Activated naive CD4-positive, alpha-beta T cell treated with anti-CD3 and anti-CD28 coated beads for 36 hours (primary cell): Measurements from ENCODE around the gene MYH9. TPM values are rescaled to one million over a fixed set of nuclear protein-coding genes. Genes with fewer than 3 reads are reported as not detected.

Experiments
- CTCF ChIA-PET: fragments of 350-600 bp; sonication (Branson Sonifier 250); formaldehyde crosslinking; loops from one replicate; lab custom pipeline; 2021; ENCODE audit warnings: antibody characterized with exemption; lab: Charles Lee
- DNase-seq: peaks from one replicate; pipeline ENCODE4 v3.0.0-alpha.2; 2020
- H3K27ac Mint-ChIP-seq: one replicate; pipeline ENCODE4 v1.8.0; 2021; ENCODE audit warnings: mild to moderate bottlenecking, mixed read lengths
- H3K27me3 Mint-ChIP-seq: one replicate; pipeline ENCODE4 v1.8.0; 2021; ENCODE audit warnings: low read depth, mixed read lengths
- H3K36me3 Mint-ChIP-seq: one replicate; pipeline ENCODE4 v1.8.0; 2021; ENCODE audit warnings: low read depth, mixed read lengths
- H3K4me1 Mint-ChIP-seq: one replicate; pipeline ENCODE4 v1.8.0; 2021; ENCODE audit warnings: low read depth, mixed read lengths
- H3K4me3 Mint-ChIP-seq: one replicate; pipeline ENCODE4 v1.8.0; 2021; ENCODE audit warnings: mild to moderate bottlenecking, moderate library complexity, mixed read lengths
- H3K9me3 Mint-ChIP-seq: one replicate; pipeline ENCODE4 v1.8.0; 2021; ENCODE audit warnings: mixed read lengths
- intact Hi-C: fragments of 100-400 bp; cut with micrococcal nuclease; formaldehyde crosslinking; loops from one replicate; pipeline ENCODE4 v1.15.1; 2023
- total RNA-seq, 2 experiments: library from RNA; stranded (reverse); gene quantifications; one replicate each; pipeline ENCODE4 v1.2.3, GENCODE V29; 2021

MYH9 gene
- total RNA-seq, 2 experiments from 2014 or later = 574 to 625 TPM

- H3K36me3 Mint-ChIP-seq = peaks cover 48% of the 10 kb centered on the region
- DNase-seq = no peak
- CTCF ChIA-PET = interaction anchor here (0.6 to 1.2 kb wide), 3 partner anchors 10 to 59 kb away, joined by 3 read pairs; no protein-coding TSS in a partner anchor
These were observed 40.7 kb downstream of the MYH9 start for GRCh38 chr22:36347094-36347493.

GRCh38 chr22:36344106-36344827, 43.5 kb downstream of the MYH9 start:
- CTCF ChIA-PET = interaction anchor here (1.0 to 1.9 kb wide), 5 partner anchors 10 to 127 kb away, joined by 3 to 6 read pairs (median 4); no protein-coding TSS in a partner anchor
- peak; percentile 61 for DNase-seq
- no peaks in the 10 kb centered on the region for H3K27me3 Mint-ChIP-seq
- H3K9me3 Mint-ChIP-seq = no peaks in the 10 kb centered on the region
- H3K27ac Mint-ChIP-seq = peak overlapping the region; percentile 88
- H3K36me3 Mint-ChIP-seq = peaks cover 58% of the 10 kb centered on the region
- intact Hi-C loops = loop anchor here (1.0 kb wide), 1 partner anchor 21 kb away; no protein-coding TSS in a partner anchor
- peaks cover 83% of the 10 kb centered on the region for H3K4me1 Mint-ChIP-seq
- no peak overlapping the region for H3K4me3 Mint-ChIP-seq

More at GRCh38 chr22:36347094-36347493, 40.7 kb downstream of the MYH9 start:
- Mint-ChIP-seq H3K27me3 (no peaks in the 10 kb centered on the region), H3K4me1 (peaks cover 83% of the 10 kb centered on the region), H3K4me3 (no peak overlapping the region), H3K9me3 (no peaks in the 10 kb centered on the region), H3K27ac (peak overlapping the region; percentile 28)
- intact Hi-C loops = no loop called here

GRCh38 chr22:36343720-36344105, 44.1 kb downstream of the MYH9 start:
- H3K9me3 Mint-ChIP-seq = no peaks in the 10 kb centered on the region
- peaks cover 58% of the 10 kb centered on the region for H3K36me3 Mint-ChIP-seq
- intact Hi-C loops = loop anchor here (1.0 kb wide), 1 partner anchor 22 kb away; no protein-coding TSS in a partner anchor
- CTCF ChIA-PET = interaction anchor here (0.6 to 1.9 kb wide), 5 partner anchors 10 to 127 kb away, joined by 3 to 6 read pairs (median 4); no protein-coding TSS in a partner anchor
- no peak for DNase-seq
- H3K4me3 Mint-ChIP-seq = no peak overlapping the region
- H3K27me3 Mint-ChIP-seq = no peaks in the 10 kb centered on the region
- peaks cover 83% of the 10 kb centered on the region for H3K4me1 Mint-ChIP-seq
- peak overlapping the region; percentile 88 for H3K27ac Mint-ChIP-seq

GRCh38 chr22:36343070-36343719, 44.6 kb downstream of the MYH9 start:
- DNase-seq = no peak
- Mint-ChIP-seq H3K4me1 (peaks cover 88% of the 10 kb centered on the region), H3K9me3 (no peaks in the 10 kb centered on the region), H3K4me3 (no peak overlapping the region), H3K36me3 (peaks cover 64% of the 10 kb centered on the region), H3K27ac (peak overlapping the region; percentile 93), H3K27me3 (no peaks in the 10 kb centered on the region)
- CTCF ChIA-PET = interaction anchor here (0.6 to 1.9 kb wide), 4 partner anchors 9 to 128 kb away, joined by 3 to 6 read pairs (median 4); no protein-coding TSS in a partner anchor
- intact Hi-C loops = no loop called here

GRCh38 chr22:36341640-36342041, 46.1 kb downstream of the MYH9 start:
- DNase-seq = no peak
- Mint-ChIP-seq H3K4me1 (peaks cover 94% of the 10 kb centered on the region), H3K27ac (peak overlapping the region; percentile 93), H3K4me3 (no peak overlapping the region), H3K9me3 (no peaks in the 10 kb centered on the region), H3K36me3 (peaks cover 71% of the 10 kb centered on the region), H3K27me3 (no peaks in the 10 kb centered on the region)
- intact Hi-C loops = no loop called here
- CTCF ChIA-PET = interaction anchor here (0.5 to 1.8 kb wide), 2 partner anchors 10 to 130 kb away, joined by 5 read pairs; no protein-coding TSS in a partner anchor

GRCh38 chr22:36340621-36341020, 47.1 kb downstream of the MYH9 start:
- H3K27me3 Mint-ChIP-seq = no peaks in the 10 kb centered on the region
- H3K27ac Mint-ChIP-seq = peak overlapping the region; percentile 93
- no peaks in the 10 kb centered on the region for H3K9me3 Mint-ChIP-seq
- DNase-seq = no peak
- CTCF ChIA-PET = interaction anchor here (0.5 to 1.8 kb wide), 3 partner anchors 11 to 34 kb away, joined by 3 to 5 read pairs (median 4); no protein-coding TSS in a partner anchor
- intact Hi-C loops = no loop called here
- no peak overlapping the region for H3K4me3 Mint-ChIP-seq
- peaks cover 75% of the 10 kb centered on the region for H3K36me3 Mint-ChIP-seq
- peaks cover 95% of the 10 kb centered on the region for H3K4me1 Mint-ChIP-seq

GRCh38 chr22:36339171-36340065, 48.3 kb downstream of the MYH9 start:
- H3K4me3 Mint-ChIP-seq = no peak overlapping the region
- H3K9me3 Mint-ChIP-seq = no peaks in the 10 kb centered on the region
- peak; percentile 47 for DNase-seq
- peaks cover 95% of the 10 kb centered on the region for H3K4me1 Mint-ChIP-seq
- peaks cover 78% of the 10 kb centered on the region for H3K36me3 Mint-ChIP-seq
- CTCF ChIA-PET = interaction anchor here (0.7 to 1.3 kb wide), 10 partner anchors 9 to 147 kb away, joined by 3 to 4 read pairs (median 3); no protein-coding TSS in a partner anchor
- intact Hi-C loops = loop anchor here (1.0 kb wide), 1 partner anchor 8 kb away; no protein-coding TSS in a partner anchor
- no peaks in the 10 kb centered on the region for H3K27me3 Mint-ChIP-seq
- peak overlapping the region; percentile 86 for H3K27ac Mint-ChIP-seq

GRCh38 chr22:36337365-36338130, 50.2 kb downstream of the MYH9 start:
- DNase-seq = no peak
- Mint-ChIP-seq H3K27ac (peak overlapping the region; percentile 100), H3K4me3 (no peak overlapping the region), H3K9me3 (no peaks in the 10 kb centered on the region), H3K27me3 (no peaks in the 10 kb centered on the region), H3K36me3 (peaks cover 79% of the 10 kb centered on the region), H3K4me1 (peaks cover 97% of the 10 kb centered on the region)
- intact Hi-C loops = no loop called here
- CTCF ChIA-PET = interaction anchor here (0.8 to 1.4 kb wide), 2 partner anchors 10 to 11 kb away, joined by 3 to 6 read pairs; no protein-coding TSS in a partner anchor

- peaks cover 71% of the 10 kb centered on the region for H3K36me3 Mint-ChIP-seq
- intact Hi-C loops = no loop called here
- H3K4me3 Mint-ChIP-seq = peak overlapping the region; percentile 3
- CTCF ChIA-PET = interaction anchor here (1.4 kb wide), 1 partner anchor 11 kb away, joined by 3 read pairs; no protein-coding TSS in a partner anchor
- DNase-seq = no peak
- H3K27ac Mint-ChIP-seq = peak overlapping the region; percentile 100
- H3K27me3 Mint-ChIP-seq = no peaks in the 10 kb centered on the region
- peaks cover 97% of the 10 kb centered on the region for H3K4me1 Mint-ChIP-seq
- H3K9me3 Mint-ChIP-seq = no peaks in the 10 kb centered on the region
These were observed 51.3 kb downstream of the MYH9 start for GRCh38 chr22:36336246-36337182.

- no peaks in the 10 kb centered on the region for H3K9me3 Mint-ChIP-seq
- H3K4me1 Mint-ChIP-seq = peaks cover 97% of the 10 kb centered on the region
- H3K36me3 Mint-ChIP-seq = peaks cover 71% of the 10 kb centered on the region
- no peaks in the 10 kb centered on the region for H3K27me3 Mint-ChIP-seq
- DNase-seq = peak; percentile 46
- CTCF ChIA-PET = interaction anchor here (1.2 to 3.3 kb wide), 3 partner anchors 29 to 48 kb away, joined by 4 to 21 read pairs (median 13); no protein-coding TSS in a partner anchor
- intact Hi-C loops = loop anchor here (2.0 kb wide), 1 partner anchor 35 kb away; no protein-coding TSS in a partner anchor
- peak overlapping the region; percentile 80 for H3K4me3 Mint-ChIP-seq
- peak overlapping the region; percentile 100 for H3K27ac Mint-ChIP-seq
These were observed 52.1 kb downstream of the MYH9 start for GRCh38 chr22:36335621-36336020.
